HCT116 (cell line): ENCODE measurements around the gene TMEM182. TPM values are rescaled to one million over a fixed set of nuclear protein-coding genes. Genes with fewer than 3 reads are reported as not detected.
A peak's percentile ranks its signal among the peaks of the same experiment; 100 is the strongest.

Source experiments
- ATAC-seq: fragments of 200-7000 bp; cut with Tn5 transposase; 2 replicates; pipeline ENCODE4 v1.9.1; 2020; ENCODE audit warnings: mild to moderate bottlenecking, moderate library complexity
- BruUV-seq: library from RNA; stranded (reverse); fragments of 400-500 nt; replicated peaks from 2 replicates; lab custom pipeline; 2021; lab: Mats Ljungman, UMichigan
- CTCF ChIA-PET: fragments of 300-600 bp; sonication (Branson Sonifier 250); formaldehyde crosslinking; loops from one replicate; lab custom pipeline; 2021; ENCODE audit warnings: antibody characterized with exemption; lab: Charles Lee
- POLR2A ChIA-PET: fragments of 300-600, 350-600 bp; sonication (Branson Sonifier 250); formaldehyde crosslinking; loops from one replicate; lab custom pipeline; 2021; ENCODE audit warnings: antibody characterized with exemption; lab: Charles Lee
- RAD21 ChIA-PET, 2 experiments: fragments of 300-600 bp; sonication (Branson Sonifier 250); formaldehyde crosslinking; loops; one replicate each; lab custom pipeline; 2023; ENCODE audit warnings: low total read pairs in 2 of 2; ENCODE audit not compliant: uncharacterized antibody in 2 of 2, unreplicated experiment in 2 of 2, low non-redundant PET in 1 of 2; lab: Charles Lee
- DNase-seq: peaks from one replicate; pipeline ENCODE4 v3.0.0-alpha.2; 2010; ENCODE audit warnings: low read depth, low spot score
- H2AFZ ChIP-seq: fragments of 200-600 bp; shearing (Covaris generic), sonication (generic); 2 replicates; pipeline ENCODE4 v1.6.1; 2017; ENCODE audit warnings: low read depth, mixed run types, mixed read lengths, antibody characterized with exemption, low read length; ENCODE audit not compliant: poor library complexity, severe bottlenecking
- H3K27ac ChIP-seq: 2 replicates; pipeline ENCODE4 v1.5.1; 2012; ENCODE audit warnings: low read depth, low read length
- H3K27me3 ChIP-seq: fragments of 200-600 bp; sonication (generic); 2 replicates; pipeline ENCODE4 v1.6.1; 2016; ENCODE audit warnings: mixed run types, low read length, mixed read lengths; ENCODE audit not compliant: insufficient read depth
- H3K36me3 ChIP-seq, 2 experiments: fragments of 200-500 bp in 1 of 2; fragments of 200-600 bp in 1 of 2; sonication (Bioruptor generic) in 1 of 2; sonication (generic) in 1 of 2; 2 replicates each; pipeline versions ENCODE4 v1.5.1 to v1.6.1; 2014 to 2016; ENCODE audit warnings: low read length in 2 of 2, inconsistent platforms in 1 of 2, mixed read lengths in 1 of 2, mixed run types in 1 of 2; ENCODE audit not compliant: insufficient read depth in 2 of 2, control insufficient read depth in 1 of 2
- H3K4me1 ChIP-seq, 2 experiments: fragments of 200-600 bp in 1 of 2; sonication (generic) in 1 of 2; 2 replicates each; pipeline versions ENCODE4 v1.5.1 to v1.6.1; 2012 to 2017; ENCODE audit warnings: low read length in 2 of 2, inconsistent platforms in 1 of 2, mild to moderate bottlenecking in 1 of 2, mixed read lengths in 1 of 2, mixed run types in 1 of 2, moderate library complexity in 1 of 2; ENCODE audit not compliant: insufficient read depth in 2 of 2, control insufficient read depth in 1 of 2
- H3K4me2 ChIP-seq: fragments of 200-600 bp; sonication (generic); 2 replicates; pipeline ENCODE4 v1.6.1; 2017; ENCODE audit warnings: mixed run types, low read length, mixed read lengths
- H3K4me3 ChIP-seq, 2 experiments: fragments of 200-600 bp in 1 of 2; sonication (generic) in 1 of 2; replicated peaks in 1 of 2; 2 replicates each; pipeline ENCODE4 v1.5.1; 2011 to 2016; ENCODE audit warnings: low read length in 2 of 2, control low read depth in 1 of 2, low read depth in 1 of 2, mild to moderate bottlenecking in 1 of 2, mixed read lengths in 1 of 2, mixed run types in 1 of 2
- H3K79me2 ChIP-seq: fragments of 200-600 bp; sonication (generic); 2 replicates; pipeline ENCODE4 v1.6.1; 2017; ENCODE audit warnings: mild to moderate bottlenecking, mixed run types, low read length, moderate library complexity, mixed read lengths; ENCODE audit not compliant: insufficient read depth
- H3K9ac ChIP-seq: fragments of 200-600 bp; sonication (generic); 2 replicates; pipeline ENCODE4 v1.6.1; 2016; ENCODE audit warnings: low read length, mixed read lengths
- H3K9me2 ChIP-seq: fragments of 200-600 bp; sonication (generic), shearing (Covaris generic); 2 replicates; pipeline ENCODE4 v1.6.1; 2017; ENCODE audit warnings: mixed run types, mild to moderate bottlenecking, moderate library complexity; ENCODE audit not compliant: insufficient read depth
- H3K9me3 ChIP-seq, 2 experiments: fragments of 200-500 bp in 1 of 2; fragments of 200-600 bp in 1 of 2; sonication (Bioruptor generic) in 1 of 2; sonication (generic) in 1 of 2; 2 replicates each; pipeline ENCODE4 v1.6.1; 2014 to 2017; ENCODE audit warnings: low read length in 2 of 2, mixed read lengths in 2 of 2, inconsistent platforms in 1 of 2, low read depth in 1 of 2, mild to moderate bottlenecking in 1 of 2, mixed run types in 1 of 2, moderate library complexity in 1 of 2; ENCODE audit not compliant: control insufficient read depth in 1 of 2, insufficient read depth in 1 of 2
- H4K20me1 ChIP-seq: fragments of 200-600 bp; sonication (generic), shearing (Covaris generic); 2 replicates; pipeline ENCODE4 v1.6.1; 2017; ENCODE audit warnings: mixed run types, mild to moderate bottlenecking, moderate library complexity; ENCODE audit not compliant: insufficient read depth
- CBX3 ChIP-seq: IDR thresholded peaks from 2 replicates; pipeline ENCODE4 v1.6.1; 2012; ENCODE audit warnings: low read depth
- EGR1 ChIP-seq: IDR thresholded peaks from 2 replicates; pipeline ENCODE4 v1.6.1; 2012; ENCODE audit warnings: low read depth
- EZH2 ChIP-seq: fragments of 200-600 bp; sonication (generic); IDR thresholded peaks from 2 replicates; pipeline ENCODE4 v1.6.1; 2017; ENCODE audit warnings: antibody characterized with exemption, mixed run types
- EZH2phosphoT487 ChIP-seq: fragments of 200-600 bp; IDR thresholded peaks from 2 replicates; pipeline ENCODE4 v1.6.1; 2018; ENCODE audit warnings: antibody characterized with exemption, borderline replicate concordance
- POLR2AphosphoS5 ChIP-seq: IDR thresholded peaks from 2 replicates; pipeline ENCODE4 v1.6.1; 2011; ENCODE audit warnings: mild to moderate bottlenecking, low read depth, low read length, moderate library complexity
- REST ChIP-seq: IDR thresholded peaks from 2 replicates; pipeline ENCODE4 v1.6.1; 2012; ENCODE audit warnings: low read depth
- SIN3A ChIP-seq: IDR thresholded peaks from 2 replicates; pipeline ENCODE4 v1.6.1; 2012; ENCODE audit warnings: low read depth
- ZFX ChIP-seq: fragments of 450-650 bp; IDR thresholded peaks from 2 replicates; pipeline ENCODE4 v1.6.1; 2017
- ZNF274 ChIP-seq: fragments of 200-500 bp; sonication (Bioruptor generic); IDR thresholded peaks from 2 replicates; pipeline ENCODE4 v1.6.1; 2014; ENCODE audit warnings: mild to moderate bottlenecking, low read depth, low read length, inconsistent platforms
- intact Hi-C: fragments of 100-400 bp; cut with micrococcal nuclease; formaldehyde crosslinking; loops from 2 replicates; pipeline ENCODE4 v1.10.0; 2022
- total RNA-seq: library from RNA; stranded (reverse); gene quantifications from one replicate; pipeline ENCODE4 v1.2.1, GENCODE V29; 2021; ENCODE audit not compliant: unreplicated experiment
- TF ChIP-seq, protein P1 (sequence below): IDR thresholded peaks from 2 replicates; pipeline ENCODE4 v1.6.1; 2012

TMEM182 gene
- total RNA-seq, 1 experiment from 2014 or later = 8.4 TPM

DNA sequence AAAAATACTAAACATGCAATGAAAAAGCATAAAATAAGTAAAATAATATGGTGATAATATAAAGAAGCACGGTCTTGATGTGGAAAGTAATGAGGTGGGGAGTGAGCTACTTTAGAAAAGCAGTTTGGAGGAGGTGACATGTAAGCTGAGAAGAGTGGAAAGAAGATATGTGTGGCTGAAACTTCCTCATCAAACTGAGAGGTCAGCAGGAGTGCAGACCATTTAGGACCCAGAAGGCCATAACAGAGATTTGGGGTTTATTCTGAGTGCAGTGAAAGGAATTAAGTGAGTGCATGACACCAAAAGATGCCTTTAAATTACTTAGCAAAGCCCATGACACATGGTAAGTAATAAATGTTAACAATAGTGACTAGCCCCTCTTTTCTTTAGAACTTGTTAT is 24.4 kb upstream of the TMEM182 start:
- no peaks in the 10 kb centered on the region for H3K36me3 ChIP-seq
- H3K27me3 ChIP-seq = no peaks in the 10 kb centered on the region
- ChIA-PET CTCF (interaction anchor here (4.3 kb wide), 1 partner anchor 16 kb away, joined by 34 read pairs; no protein-coding TSS in a partner anchor), RAD21 (interaction anchor here (0.6 to 0.7 kb wide), 2 partner anchors 11 to 142 kb away, joined by 3 read pairs; no protein-coding TSS in a partner anchor), POLR2A (interaction anchor here (1.5 kb wide), 1 partner anchor 12 kb away, joined by 4 read pairs; no protein-coding TSS in a partner anchor)
- no peaks in the 10 kb centered on the region for H3K9me2 ChIP-seq
- H3K4me1 ChIP-seq = peaks cover 7 to 18% of the 10 kb centered on the region in 2 experiments; a peak in 3 of 4 replicates
- H2AFZ ChIP-seq = peak overlapping the region; percentile 84
- TF ChIP-seq, protein P1, sequence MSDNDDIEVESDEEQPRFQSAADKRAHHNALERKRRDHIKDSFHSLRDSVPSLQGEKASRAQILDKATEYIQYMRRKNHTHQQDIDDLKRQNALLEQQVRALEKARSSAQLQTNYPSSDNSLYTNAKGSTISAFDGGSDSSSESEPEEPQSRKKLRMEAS = no peak
- TF ChIP-seq REST (no peak), EZH2phosphoT487 (no peak), POLR2AphosphoS5 (no peak)
- H3K4me2 ChIP-seq = peak overlapping the region; percentile 92
- ATAC-seq = no peak
- DNase-seq = no peak
- intact Hi-C loops = no loop called here
- no peaks in the 10 kb centered on the region for H4K20me1 ChIP-seq
- H3K9me3 ChIP-seq = no peaks in the 10 kb centered on the region
- peak overlapping the region; percentile 87 to 90 for H3K4me3 ChIP-seq
- no TSS peak for BruUV-seq
- H3K79me2 ChIP-seq = peaks cover 32% of the 10 kb centered on the region
- H3K27ac ChIP-seq = no peak overlapping the region
- H3K9ac ChIP-seq = peak overlapping the region; percentile 61

GRCh38 chr2:102743259-102743658 is 18.6 kb upstream of the TMEM182 start:
- no peaks in the 10 kb centered on the region for H3K27me3 ChIP-seq
- ATAC-seq (no peak), DNase-seq (no peak)
- H3K27ac ChIP-seq = no peak overlapping the region
- H3K9me2 ChIP-seq = no peaks in the 10 kb centered on the region
- CTCF ChIA-PET = interaction anchor here (1.1 to 1.4 kb wide), 2 partner anchors 10 kb away, joined by 4 to 6 read pairs; no protein-coding TSS in a partner anchor
- intact Hi-C loops = no loop called here
- RAD21 ChIA-PET = no interaction called here
- H2AFZ ChIP-seq = no peak overlapping the region
- no peak overlapping the region for H3K9ac ChIP-seq
- H3K79me2 ChIP-seq = no peaks in the 10 kb centered on the region
- H3K9me3 ChIP-seq = no peaks in the 10 kb centered on the region
- no peak overlapping the region for H3K4me3 ChIP-seq
- no TSS peak for BruUV-seq
- H3K4me2 ChIP-seq = no peak overlapping the region
- H3K4me1 ChIP-seq = no peaks in the 10 kb centered on the region
- POLR2A ChIA-PET = no interaction called here
- no peaks in the 10 kb centered on the region for H4K20me1 ChIP-seq
- H3K36me3 ChIP-seq = no peaks in the 10 kb centered on the region
- no peak for TF ChIP-seq ZFX
- no peak for TF ChIP-seq EZH2phosphoT487
- no peak for TF ChIP-seq EGR1
- TF ChIP-seq SIN3A = no peak
- no peak for TF ChIP-seq REST
- TF ChIP-seq ZNF274 = no peak
- TF ChIP-seq EZH2 = no peak
- no peak for TF ChIP-seq CBX3
